ENCODE measurements around the gene ADARB1.

GRCh38 chr21:45243603-45244002 lies 169.2 kb downstream of the ADARB1 start:
- TF ChIP-seq CTCF (conservative IDR thresholded peaks at IDR 0.05; ENCODE audit: low read depth in 2 of 2) (no peak), POLR2AphosphoS5 (IDR thresholded peaks at IDR 0.05; ENCODE audit: low read depth) (no peak)
